Hepatocyte (in vitro differentiated cells): ENCODE data around the gene DOLPP1.

ENCODE experiments used
- EZH2 ChIP-seq: fragments of 200-600 bp; sonication (generic); IDR thresholded peaks from 2 replicates; pipeline ENCODE4 v1.6.1; 2016; ENCODE audit warnings: antibody characterized with exemption, mild to moderate bottlenecking, borderline replicate concordance
- EZH2phosphoT487 ChIP-seq: fragments of 200-600 bp; sonication (generic); IDR thresholded peaks from one replicate; pipeline ENCODE4 v1.6.1; 2018; ENCODE audit warnings: antibody characterized with exemption, mild to moderate bottlenecking, low read depth, moderate library complexity; ENCODE audit not compliant: unreplicated experiment, severe bottlenecking
- TF ChIP-seq, protein P1 (sequence below): fragments of 200-600 bp; sonication (generic); IDR thresholded peaks from 2 replicates; pipeline ENCODE4 v1.5.1; 2016; ENCODE audit warnings: antibody characterized with exemption, mild to moderate bottlenecking; ENCODE audit not compliant: poor library complexity

DNA sequence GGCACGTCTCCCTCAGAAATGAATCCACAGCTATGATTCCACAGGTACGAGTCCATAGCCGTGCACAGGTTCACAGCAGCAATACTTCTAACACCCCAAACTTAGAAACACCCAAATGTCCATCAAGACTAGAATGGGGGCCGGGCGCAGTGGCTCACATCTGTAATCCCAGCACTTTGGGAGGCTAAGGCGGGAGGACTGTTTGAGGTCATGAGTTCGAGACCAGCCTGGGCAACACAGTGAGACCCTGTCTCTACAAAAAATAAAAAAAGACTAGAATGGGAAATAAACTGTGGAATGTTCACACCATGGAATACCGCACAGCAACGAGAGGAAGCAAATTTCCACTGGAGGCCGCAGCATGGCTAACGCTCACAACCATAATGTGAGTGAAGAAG, 4.3 kb upstream of the DOLPP1 start:
- TF ChIP-seq, protein P1, sequence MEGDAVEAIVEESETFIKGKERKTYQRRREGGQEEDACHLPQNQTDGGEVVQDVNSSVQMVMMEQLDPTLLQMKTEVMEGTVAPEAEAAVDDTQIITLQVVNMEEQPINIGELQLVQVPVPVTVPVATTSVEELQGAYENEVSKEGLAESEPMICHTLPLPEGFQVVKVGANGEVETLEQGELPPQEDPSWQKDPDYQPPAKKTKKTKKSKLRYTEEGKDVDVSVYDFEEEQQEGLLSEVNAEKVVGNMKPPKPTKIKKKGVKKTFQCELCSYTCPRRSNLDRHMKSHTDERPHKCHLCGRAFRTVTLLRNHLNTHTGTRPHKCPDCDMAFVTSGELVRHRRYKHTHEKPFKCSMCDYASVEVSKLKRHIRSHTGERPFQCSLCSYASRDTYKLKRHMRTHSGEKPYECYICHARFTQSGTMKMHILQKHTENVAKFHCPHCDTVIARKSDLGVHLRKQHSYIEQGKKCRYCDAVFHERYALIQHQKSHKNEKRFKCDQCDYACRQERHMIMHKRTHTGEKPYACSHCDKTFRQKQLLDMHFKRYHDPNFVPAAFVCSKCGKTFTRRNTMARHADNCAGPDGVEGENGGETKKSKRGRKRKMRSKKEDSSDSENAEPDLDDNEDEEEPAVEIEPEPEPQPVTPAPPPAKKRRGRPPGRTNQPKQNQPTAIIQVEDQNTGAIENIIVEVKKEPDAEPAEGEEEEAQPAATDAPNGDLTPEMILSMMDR, result no peak
- TF ChIP-seq EZH2phosphoT487, result no peak
- no peak for TF ChIP-seq EZH2
